NT2/D1 (cell line): ENCODE data around the gene CTDSPL2.
"Not testable (repeated sequence)": the region's sequence is repeated elsewhere in the genome, so short reads cannot be mapped to it uniquely, and the experiment has no call there.

Experiments used
- DNase-seq: peaks from one replicate; pipeline ENCODE4 v3.0.0-alpha.2; 2011; ENCODE audit warnings: low read depth, low spot score
- H3K27me3 ChIP-seq: 2 replicates; pipeline ENCODE4 v1.6.0; 2011; ENCODE audit warnings: mild to moderate bottlenecking; ENCODE audit not compliant: insufficient read length, insufficient read depth
- H3K36me3 ChIP-seq: 2 replicates; pipeline ENCODE4 v1.6.1; 2011; ENCODE audit warnings: mild to moderate bottlenecking, low read length, mixed read lengths; ENCODE audit not compliant: insufficient read depth, insufficient read length
- H3K4me1 ChIP-seq: 2 replicates; pipeline ENCODE4 v1.5.1; 2011; ENCODE audit not compliant: insufficient read depth, insufficient read length
- H3K4me3 ChIP-seq: 2 replicates; pipeline ENCODE4 v1.5.1; 2011; ENCODE audit warnings: low read depth; ENCODE audit not compliant: insufficient read length
- H3K9ac ChIP-seq: 2 replicates; pipeline ENCODE4 v1.6.0; 2011; ENCODE audit warnings: low read depth; ENCODE audit not compliant: insufficient read length
- H3K9me3 ChIP-seq: 2 replicates; pipeline ENCODE4 v1.5.1; 2011; ENCODE audit warnings: mild to moderate bottlenecking, low read length; ENCODE audit not compliant: insufficient read depth
- SUZ12 ChIP-seq: IDR thresholded peaks from 2 replicates; pipeline ENCODE4 v1.6.1; 2011; ENCODE audit not compliant: insufficient read length, insufficient read depth; ENCODE audit errors: extremely low read depth
- YY1 ChIP-seq: IDR thresholded peaks from 2 replicates; pipeline ENCODE4 v1.6.1; 2011; ENCODE audit not compliant: insufficient read length, insufficient read depth
- ZNF274 ChIP-seq: IDR thresholded peaks from 2 replicates; pipeline ENCODE4 v1.6.1; 2011; ENCODE audit warnings: mild to moderate bottlenecking, low read depth, low read length

CTDSPL2 gene

DNA sequence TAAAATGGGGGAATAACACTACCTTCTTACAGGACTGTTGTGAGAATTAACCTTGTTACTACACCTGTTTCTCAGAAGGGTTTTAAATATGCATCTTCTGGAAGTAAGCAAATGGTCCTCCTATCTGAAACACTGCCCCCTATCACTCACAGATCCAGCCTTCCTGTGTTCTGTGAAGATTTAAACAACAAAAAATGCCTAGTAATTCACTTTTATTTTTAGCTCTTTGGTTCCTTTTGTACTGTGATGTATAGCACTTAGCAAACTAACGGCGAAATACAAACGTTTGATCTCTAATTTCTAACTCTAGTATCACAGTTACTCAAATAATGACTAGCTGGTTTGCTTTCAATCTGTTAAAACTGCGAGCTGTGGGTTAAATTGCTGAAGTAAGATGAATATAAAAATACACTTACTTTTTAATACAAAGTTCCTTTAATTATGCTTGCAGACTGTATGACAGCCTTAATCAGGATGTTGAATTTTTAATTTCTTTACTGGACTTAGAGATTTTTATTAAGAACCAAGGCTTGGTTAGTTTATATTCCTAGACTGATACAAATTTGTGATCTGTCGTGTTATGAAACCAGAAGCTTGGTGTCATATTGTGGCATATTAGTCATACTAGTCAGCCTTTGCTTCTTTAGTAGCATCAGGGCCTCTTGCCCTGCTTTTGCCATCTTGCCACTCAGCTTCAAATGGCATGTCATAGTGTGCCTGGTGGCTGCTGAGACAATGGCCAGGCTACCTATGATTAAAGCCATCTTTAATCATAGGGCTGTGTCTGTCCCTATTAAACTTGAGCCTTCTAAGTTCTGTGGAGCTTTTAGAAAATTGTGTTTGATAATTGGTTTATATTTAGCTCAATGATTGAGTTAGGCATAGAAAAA is 118.7 kb downstream of the CTDSPL2 start:
- Histone ChIP-seq H3K4me3 (no peak overlapping the region), H3K27me3 (no peaks in the 10 kb centered on the region), H3K9ac (no peak overlapping the region), H3K9me3 (no peaks in the 10 kb centered on the region), H3K36me3 (peaks cover 32% of the 10 kb centered on the region), H3K4me1 (no peaks in the 10 kb centered on the region)
- TF ChIP-seq SUZ12 (no peak), YY1 (no peak), ZNF274 (no peak)
- no peak for DNase-seq

DNA sequence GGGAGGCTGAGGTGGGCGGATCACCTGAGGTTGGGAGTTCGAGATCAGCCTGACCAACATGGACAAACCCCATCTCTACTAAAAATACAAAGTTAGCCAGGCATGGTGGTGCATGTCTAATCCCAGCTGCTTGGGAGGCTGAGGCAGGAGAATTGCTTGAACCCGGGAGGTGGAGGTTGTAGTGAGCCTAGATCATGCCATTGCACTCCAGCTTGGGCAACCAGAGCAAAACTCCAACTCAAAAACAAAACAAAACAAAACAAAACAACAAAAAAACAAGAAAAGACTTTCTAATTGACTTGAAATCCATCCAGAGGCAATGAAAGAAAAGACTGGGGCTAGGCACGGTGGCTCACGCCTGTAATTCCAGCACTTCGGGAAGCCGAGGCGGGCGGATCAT is 121.7 kb downstream of the CTDSPL2 start:
- H3K4me3 ChIP-seq, H3K4me1 ChIP-seq, H3K27me3 ChIP-seq, DNase-seq, H3K9me3 ChIP-seq, H3K9ac ChIP-seq: not testable (repeated sequence)
- peaks cover 34% of the 10 kb centered on the region for H3K36me3 ChIP-seq

DNA sequence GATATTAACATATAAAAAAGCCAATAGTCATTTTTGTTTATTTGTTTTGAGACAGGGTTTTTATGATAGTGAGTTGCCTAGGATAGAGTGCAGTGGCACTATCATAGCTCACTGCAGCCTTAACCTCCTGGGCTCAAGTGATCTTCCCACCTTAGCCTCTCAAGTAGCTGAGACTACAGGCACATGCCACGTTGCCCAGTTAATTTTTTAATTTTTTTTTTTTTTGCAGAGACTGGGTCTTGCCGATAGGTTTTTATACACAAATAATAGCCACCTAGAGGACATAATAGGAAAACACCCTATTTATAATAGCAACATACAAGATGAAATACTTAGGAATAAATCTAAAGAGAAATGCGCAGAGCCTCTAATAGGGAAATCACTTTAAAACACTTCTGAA is 122.8 kb downstream of the CTDSPL2 start:
- H3K27me3 ChIP-seq = no peaks in the 10 kb centered on the region
- H3K4me1 ChIP-seq = no peaks in the 10 kb centered on the region
- TF ChIP-seq SUZ12 = no peak
- no peak for TF ChIP-seq YY1
- no peak for TF ChIP-seq ZNF274
- DNase-seq = no peak
- no peak overlapping the region for H3K9ac ChIP-seq
- H3K36me3 ChIP-seq = peaks cover 45% of the 10 kb centered on the region
- H3K4me3 ChIP-seq = no peak overlapping the region
- H3K9me3 ChIP-seq = no peaks in the 10 kb centered on the region

DNA sequence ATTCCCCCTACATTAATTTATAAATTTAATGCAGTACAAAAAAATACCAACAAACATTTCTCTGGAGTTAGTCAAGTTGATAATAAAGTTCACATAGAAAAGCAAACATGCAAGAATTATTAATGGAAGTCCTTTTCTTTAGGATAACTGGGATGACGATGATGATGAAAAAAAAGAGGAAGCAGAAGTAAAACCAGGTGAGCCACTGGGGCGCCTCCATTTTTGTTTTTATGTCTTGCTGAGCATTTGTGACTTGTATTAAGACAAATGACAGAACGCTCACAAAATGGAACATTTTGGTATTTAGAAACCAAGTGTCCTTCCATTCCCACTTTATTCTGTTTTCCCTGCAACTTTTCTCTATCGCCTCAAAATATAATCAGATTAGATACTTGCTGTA is 123.3 kb downstream of the CTDSPL2 start:
- Histone ChIP-seq H3K27me3 (no peaks in the 10 kb centered on the region), H3K36me3 (peaks cover 50% of the 10 kb centered on the region), H3K9ac (no peak overlapping the region), H3K9me3 (no peaks in the 10 kb centered on the region), H3K4me3 (no peak overlapping the region), H3K4me1 (no peaks in the 10 kb centered on the region)
- no peak for DNase-seq
- no peak for TF ChIP-seq YY1
- no peak for TF ChIP-seq SUZ12
- TF ChIP-seq ZNF274 = no peak

DNA sequence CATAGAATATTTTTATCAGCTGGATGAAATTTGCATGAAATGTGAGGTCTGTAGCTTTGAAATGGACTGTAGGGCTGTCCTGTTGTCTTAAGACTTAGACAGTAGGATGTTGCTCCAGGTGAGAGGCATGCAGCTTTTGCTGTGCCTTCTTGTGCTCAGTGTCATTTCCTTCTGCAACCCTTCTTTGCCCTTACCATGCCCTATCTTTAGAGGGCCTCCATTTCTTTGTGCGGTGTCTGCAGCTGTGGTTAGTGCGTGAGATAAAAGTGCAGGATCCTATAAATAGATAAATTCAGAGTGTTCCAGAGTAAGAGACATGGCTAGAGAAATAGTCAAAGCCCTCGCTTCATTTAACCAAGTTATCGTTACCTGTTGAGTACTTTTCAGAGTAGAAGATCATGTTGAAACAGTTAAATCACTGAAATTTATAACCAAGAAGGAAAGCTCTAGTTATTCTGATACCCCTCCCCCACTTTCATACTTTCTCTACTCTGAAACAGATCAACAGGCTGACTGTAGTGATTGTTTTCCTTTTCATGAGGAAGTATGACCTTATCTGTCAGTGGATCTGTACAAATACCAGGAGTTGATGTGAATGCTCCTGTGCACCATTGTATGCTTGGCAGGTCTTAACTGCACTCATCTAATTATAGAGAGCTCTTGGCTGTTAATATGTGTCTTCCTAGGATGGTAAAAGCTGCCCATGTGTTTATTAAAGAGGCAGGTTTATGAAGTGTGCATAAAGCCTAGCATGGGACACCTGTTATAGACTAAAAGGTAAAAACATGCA is 127.7 kb downstream of the CTDSPL2 start:
- peaks cover 67% of the 10 kb centered on the region for H3K36me3 ChIP-seq
- DNase-seq = no peak
- H3K9ac ChIP-seq = no peak overlapping the region
- H3K4me3 ChIP-seq = no peak overlapping the region
- no peak for TF ChIP-seq SUZ12
- TF ChIP-seq ZNF274 = no peak
- TF ChIP-seq YY1 = no peak
- H3K27me3 ChIP-seq = no peaks in the 10 kb centered on the region
- no peaks in the 10 kb centered on the region for H3K4me1 ChIP-seq
- no peaks in the 10 kb centered on the region for H3K9me3 ChIP-seq

DNA sequence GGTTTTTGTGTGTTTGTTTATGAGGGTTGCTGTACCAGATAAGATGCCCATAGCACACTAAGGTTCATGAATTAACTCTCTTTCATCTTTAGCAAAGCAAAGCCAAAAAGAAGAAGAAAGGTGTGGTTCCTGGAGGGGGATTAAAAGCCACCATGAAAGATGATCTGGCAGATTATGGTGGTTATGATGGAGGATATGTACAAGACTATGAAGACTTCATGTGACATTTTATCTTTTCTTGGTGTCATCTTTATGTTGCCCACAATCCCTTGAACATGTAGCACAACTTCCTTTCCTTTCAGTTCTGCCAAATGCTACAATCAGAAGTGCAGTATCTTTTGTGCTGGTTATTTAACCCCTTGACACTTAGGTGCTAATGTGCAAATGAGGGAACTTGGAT is 133.5 kb downstream of the CTDSPL2 start:
- H3K27me3 ChIP-seq, H3K4me3 ChIP-seq, H3K9ac ChIP-seq, DNase-seq, H3K4me1 ChIP-seq: not testable (repeated sequence)
- H3K36me3 ChIP-seq = peaks cover 78% of the 10 kb centered on the region
- peaks cover 11% of the 10 kb centered on the region for H3K9me3 ChIP-seq

DNA sequence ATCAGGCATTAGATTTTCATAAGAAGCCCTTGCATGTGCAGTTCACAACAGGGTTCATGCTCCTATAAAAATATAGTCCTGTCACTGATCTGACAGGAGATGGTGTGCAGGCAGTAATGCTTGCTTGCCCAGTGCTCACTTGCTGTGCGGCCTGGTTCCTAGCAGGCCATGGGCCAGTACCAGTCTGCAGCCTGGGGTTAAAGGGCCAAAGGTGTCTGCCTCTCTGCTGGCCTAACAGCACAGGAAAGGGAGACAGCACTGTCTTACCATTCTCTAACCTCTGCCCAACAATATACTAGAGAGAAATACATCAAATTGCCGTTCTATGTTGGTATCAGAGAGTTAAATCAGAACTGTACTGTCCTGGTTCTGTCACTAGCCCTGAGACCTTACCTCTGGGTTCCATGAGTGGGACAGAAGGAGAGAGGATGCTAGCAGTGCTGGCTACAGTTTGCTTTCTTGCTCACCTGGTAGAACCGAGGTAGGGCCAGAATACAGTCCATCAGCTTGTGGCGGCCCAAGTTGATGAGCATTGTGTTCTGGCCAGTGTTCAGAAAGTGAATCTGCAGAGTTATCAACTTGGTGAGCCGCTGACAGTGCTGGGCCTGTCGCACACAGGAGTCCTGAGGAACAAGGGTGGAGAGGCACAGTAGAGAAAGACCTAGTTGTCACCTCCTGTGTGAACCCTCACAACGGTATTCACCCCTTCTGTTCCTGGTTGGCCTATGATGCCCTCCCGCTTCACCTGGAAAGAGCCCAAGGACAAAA is 138.1 kb downstream of the CTDSPL2 start:
- no peaks in the 10 kb centered on the region for H3K27me3 ChIP-seq
- no peaks in the 10 kb centered on the region for H3K4me1 ChIP-seq
- no peak overlapping the region for H3K9ac ChIP-seq
- peaks cover 75% of the 10 kb centered on the region for H3K36me3 ChIP-seq
- TF ChIP-seq SUZ12 = no peak
- TF ChIP-seq ZNF274 = no peak
- TF ChIP-seq YY1 = no peak
- H3K4me3 ChIP-seq = no peak overlapping the region
- DNase-seq = no peak
- peaks cover 11% of the 10 kb centered on the region for H3K9me3 ChIP-seq
